Measurements from ENCODE around the gene ATXN7.
A peak's percentile ranks its signal among the peaks of the same experiment; 100 is the strongest.

The ATXN7 gene, protein sequence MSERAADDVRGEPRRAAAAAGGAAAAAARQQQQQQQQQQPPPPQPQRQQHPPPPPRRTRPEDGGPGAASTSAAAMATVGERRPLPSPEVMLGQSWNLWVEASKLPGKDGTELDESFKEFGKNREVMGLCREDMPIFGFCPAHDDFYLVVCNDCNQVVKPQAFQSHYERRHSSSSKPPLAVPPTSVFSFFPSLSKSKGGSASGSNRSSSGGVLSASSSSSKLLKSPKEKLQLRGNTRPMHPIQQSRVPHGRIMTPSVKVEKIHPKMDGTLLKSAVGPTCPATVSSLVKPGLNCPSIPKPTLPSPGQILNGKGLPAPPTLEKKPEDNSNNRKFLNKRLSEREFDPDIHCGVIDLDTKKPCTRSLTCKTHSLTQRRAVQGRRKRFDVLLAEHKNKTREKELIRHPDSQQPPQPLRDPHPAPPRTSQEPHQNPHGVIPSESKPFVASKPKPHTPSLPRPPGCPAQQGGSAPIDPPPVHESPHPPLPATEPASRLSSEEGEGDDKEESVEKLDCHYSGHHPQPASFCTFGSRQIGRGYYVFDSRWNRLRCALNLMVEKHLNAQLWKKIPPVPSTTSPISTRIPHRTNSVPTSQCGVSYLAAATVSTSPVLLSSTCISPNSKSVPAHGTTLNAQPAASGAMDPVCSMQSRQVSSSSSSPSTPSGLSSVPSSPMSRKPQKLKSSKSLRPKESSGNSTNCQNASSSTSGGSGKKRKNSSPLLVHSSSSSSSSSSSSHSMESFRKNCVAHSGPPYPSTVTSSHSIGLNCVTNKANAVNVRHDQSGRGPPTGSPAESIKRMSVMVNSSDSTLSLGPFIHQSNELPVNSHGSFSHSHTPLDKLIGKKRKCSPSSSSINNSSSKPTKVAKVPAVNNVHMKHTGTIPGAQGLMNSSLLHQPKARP

DNA sequence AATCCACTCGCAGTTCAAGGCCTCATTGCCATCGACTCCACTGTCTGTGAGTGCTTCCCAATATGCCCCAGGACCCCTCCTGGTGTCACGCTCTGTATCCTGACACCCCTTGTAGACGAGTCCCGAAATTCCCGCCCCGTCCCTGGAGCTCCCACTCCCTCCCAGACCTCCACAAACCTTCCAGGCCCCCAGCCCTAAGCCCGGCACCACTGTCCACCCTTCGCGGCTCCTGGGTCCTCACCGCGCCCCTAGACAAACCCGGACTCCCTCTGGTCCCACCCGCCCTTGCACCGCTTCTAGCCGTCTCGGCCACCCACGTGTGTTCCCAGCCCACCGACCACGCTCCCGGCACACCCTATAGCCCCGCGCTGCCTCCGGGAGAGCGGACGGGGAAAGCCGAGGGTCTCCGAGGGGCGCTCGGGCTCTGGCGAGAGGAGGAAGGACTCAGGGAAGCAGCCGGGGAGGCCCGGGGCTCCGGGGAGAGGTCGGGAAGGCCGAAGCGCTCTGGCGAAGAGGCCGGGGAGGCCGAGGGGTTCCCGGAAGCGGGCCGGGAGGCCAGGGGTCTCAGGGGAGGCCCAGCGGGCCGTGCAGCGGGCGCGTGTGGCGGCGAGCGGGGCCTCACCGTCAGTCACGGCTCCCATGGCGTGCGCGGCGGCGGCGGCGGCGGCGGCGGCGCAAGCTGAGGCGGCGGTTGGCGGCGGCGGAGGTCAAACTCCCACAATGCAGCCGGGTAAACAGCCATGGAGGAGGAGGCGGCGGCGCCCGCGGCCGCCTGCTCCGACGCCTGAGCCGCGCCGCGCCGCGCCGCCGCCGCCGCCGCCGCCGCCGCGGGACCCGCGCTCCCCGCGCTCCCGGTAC lies at the start of gene ATXN7, which contains the start of gene THOC7:
Gene ATXN7, plus strand, starts transcription at position 718 of the 858 bp plus-strand sequence. CDS start 48,732 bp downstream, outside the sequence.
Gene THOC7, minus strand, starts transcription at position 656 of the 858 bp plus-strand sequence. Its CDS starts 15 bp downstream, at position 641.
- DNase-seq (ENCODE audit: low spot score), result peak; percentile 78

DNA sequence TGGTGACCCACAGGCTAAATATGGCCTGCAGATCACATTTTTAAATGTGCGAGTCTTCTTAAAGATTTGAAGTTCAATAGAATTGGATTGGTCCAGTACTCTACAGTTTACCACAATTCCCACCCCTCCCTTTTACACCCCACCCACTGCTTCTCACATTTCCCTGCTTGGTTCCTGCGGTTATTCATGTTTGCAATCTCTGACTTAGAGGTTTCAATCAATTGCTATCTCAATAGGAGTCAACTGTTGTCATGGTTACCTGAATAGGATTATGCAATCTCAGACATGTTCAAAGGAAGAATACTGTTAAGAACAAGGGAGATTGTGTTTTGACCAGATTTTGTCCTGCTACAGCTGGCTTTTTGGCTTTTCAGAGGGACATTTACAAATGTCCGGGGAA lies 49.4 kb upstream of the ATXN7 start:
- no peak for DNase-seq (ENCODE audit: low spot score)
- FAIRE-seq, result no peak

More for the DNA sequence above, at the start of gene ATXN7, which contains the start of gene THOC7:
- no peak for FAIRE-seq

DNA sequence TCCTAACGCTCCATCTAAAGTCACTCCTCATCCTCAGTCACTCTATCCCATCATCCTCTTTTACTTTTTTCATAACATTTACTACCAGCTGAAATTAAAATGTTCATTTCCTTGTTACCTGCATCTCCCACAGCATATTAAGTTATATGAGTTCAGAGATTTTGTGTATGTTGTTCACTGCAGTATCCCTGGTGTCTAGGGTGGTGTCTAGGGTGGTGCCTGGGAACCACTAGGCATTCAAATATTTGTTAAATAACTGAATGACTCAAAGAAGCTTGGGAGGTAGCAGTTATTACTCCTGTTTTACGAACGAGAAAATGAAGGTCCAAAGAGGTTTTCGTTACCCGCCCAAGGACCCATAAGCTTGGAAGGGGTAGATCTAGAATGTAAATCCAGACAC lies 46.4 kb upstream of the ATXN7 start:
- DNase-seq (ENCODE audit: low spot score) (no peak), FAIRE-seq (no peak)

DNA sequence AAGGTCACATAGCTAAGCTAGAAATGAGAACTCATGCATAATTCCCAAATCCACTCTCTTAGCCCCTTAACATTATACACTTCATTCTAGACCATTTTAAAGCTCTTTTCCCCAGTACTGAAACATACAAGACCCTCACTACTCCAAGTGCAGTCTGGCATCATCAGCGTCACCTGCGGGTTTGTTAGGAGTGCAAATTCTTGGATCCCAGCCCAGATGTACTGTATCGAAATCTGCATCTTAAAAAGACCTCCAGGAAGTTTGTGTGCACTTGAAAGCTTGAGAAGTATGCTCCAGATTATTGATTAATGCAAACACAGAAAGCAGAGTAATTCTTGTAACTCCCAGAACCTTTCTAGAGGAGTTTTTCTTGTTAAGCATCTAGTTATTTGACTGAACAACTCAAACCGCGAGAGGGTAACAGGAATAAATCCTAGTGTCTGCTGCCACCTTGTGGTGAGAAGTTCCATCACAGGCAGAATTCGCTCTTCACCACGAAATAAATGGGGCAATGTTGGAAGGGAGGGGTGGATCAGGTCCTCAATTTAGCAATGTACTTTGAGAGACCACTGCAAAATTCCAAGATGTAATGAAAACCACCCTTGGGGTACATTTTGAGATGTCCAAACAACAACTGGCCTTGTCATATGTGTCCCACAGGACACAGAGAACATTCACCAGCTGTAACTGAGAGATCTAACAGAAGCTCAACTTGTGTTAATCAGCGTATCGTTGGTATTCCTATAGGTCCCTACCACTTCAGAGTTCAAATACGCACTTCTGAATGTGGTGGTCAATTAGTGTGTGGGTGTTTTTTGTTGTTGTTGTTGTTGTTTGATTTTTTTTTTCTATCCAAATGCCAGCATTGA lies 45.2 kb upstream of the ATXN7 start:
- DNase-seq (ENCODE audit: low spot score) (peak; percentile 49), FAIRE-seq (peak; percentile 93)

DNA sequence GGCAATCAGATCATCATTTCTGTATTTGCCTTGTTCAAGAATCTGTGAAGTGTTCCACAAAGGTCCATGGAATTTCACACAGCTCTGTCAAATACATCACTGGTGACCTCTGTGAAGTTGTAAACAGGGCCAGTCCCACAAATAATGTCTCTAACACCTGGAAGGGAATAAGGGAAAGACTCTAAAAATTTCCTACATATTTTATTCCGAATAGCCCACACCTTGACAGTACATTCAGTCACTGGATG lies 44.6 kb upstream of the ATXN7 start, which contains the start of gene C3orf49:
Gene C3orf49, plus strand, starts transcription at position 149 of the 248 bp plus-strand sequence. CDS start 173 bp downstream, outside the sequence.
- FAIRE-seq (no peak), DNase-seq (ENCODE audit: low spot score) (no peak)

DNA sequence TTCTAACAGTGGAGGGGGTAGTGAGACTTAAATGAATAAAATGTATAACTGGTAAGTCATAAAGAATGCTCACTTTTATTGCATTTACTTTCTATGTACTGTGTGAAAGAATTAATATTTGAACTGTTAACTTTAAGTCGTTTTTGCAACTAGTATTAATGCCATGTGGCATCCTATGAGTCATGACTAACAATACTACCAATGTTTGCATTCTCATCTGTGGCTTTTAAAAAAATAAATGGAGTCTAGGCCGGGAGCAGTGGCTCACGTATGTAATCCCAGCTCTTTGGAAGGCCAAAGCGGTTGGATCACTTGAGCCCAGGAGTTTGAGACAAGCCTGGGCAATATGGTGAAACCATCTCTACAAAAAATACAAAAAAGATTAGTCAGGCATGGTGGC lies 39.4 kb upstream of the ATXN7 start:
- no peak for FAIRE-seq
- peak; percentile 21 for DNase-seq (ENCODE audit: low spot score)

DNA sequence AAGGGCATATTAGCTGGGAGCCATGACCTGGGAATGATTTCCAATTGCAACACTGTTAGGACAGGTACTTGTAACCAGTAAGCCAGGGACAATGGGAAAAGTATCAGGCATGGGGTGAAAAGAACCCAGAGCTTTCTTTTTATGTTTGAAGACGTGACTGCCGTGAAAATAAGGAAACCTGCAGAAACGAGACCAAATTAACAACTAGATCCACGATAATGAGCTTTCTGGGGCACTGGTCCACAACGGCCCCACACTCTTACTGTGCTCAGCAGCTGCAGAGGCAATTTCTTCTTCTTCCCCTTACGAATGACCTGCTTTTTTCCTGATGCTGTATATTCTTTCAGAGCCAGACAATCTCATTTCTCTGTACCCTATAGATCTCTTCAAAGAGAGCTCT lies 33.1 kb upstream of the ATXN7 start:
- no peak for DNase-seq (ENCODE audit: low spot score)
- FAIRE-seq, result no peak

DNA sequence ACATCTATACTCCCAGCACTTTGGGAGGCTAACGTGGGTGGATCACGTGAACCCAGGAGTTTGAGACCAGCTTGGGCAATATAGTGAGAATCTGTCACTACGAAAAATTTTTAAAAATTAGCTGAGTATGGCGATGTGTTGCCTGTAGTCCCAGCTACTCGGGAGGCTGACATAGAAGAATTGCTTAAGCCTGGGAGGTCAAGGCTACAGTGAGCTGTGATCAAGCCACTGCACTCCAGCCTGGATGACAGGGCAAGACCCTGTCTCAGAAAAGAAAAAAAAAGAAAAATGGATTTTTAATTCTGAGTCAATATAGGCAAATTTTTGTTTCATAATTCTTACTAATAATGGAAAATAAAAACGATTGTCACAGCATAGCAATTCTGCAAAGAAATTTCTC lies 31.3 kb upstream of the ATXN7 start:
- FAIRE-seq (no peak), DNase-seq (ENCODE audit: low spot score) (no peak)

DNA sequence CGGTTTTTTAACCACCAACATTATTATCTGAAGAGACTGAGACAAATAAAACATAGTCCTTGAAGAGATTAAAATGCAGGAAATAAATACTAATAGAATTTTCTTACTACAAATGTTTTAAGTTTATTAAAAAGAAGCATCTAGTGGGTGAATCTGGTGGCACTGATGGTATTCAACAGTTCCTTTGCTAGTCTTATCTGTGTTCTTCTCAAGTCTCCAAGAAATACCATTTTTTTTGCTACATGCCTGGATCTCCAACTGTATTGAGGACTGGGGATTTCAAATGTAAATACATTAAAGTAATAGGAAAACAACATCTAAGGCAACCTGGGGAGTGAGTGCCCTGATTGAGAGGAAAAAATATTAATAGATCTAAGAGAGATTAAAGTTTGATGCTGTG lies 22.0 kb upstream of the ATXN7 start:
- no peak for FAIRE-seq
- DNase-seq (ENCODE audit: low spot score), result no peak

DNA sequence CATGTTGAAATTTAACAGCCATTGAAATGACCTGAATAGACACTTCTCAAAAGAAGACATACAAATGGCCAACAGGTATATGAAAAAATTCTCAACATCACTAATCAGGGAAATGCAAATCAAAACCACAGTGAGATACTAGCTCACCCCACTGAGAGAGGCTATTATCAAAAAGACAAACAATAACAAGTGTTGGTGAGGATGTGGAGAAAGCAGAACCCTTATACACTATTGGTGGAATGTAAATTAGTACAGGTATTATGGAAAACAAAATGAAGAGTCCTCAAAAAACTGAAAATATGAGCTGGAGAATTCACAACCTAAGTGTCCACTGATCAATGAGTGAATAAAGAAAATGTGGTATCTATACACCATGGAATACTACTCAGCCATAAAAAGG lies 21.5 kb upstream of the ATXN7 start:
- FAIRE-seq, result no peak
- no peak for DNase-seq (ENCODE audit: low spot score)

DNA sequence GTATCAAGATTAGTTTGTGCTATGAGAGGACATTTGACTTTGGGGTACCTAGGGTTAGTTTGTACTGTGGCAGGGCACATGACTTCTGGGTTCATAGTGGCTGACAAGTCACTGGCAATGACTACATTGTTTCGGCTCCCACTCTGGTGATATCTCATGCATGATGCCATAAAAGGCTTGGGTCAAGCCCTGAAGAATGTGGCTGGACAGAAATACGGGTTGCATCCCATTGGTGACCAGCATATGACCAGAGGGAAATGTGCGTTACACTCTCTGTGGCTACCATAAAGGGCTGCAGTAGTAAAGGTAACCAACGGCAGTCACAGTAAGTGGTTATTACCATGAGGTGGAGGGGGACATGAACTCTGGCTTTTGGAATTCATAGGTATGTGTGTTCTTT lies 18.5 kb upstream of the ATXN7 start:
- FAIRE-seq (no peak), DNase-seq (ENCODE audit: low spot score) (no peak)

DNA sequence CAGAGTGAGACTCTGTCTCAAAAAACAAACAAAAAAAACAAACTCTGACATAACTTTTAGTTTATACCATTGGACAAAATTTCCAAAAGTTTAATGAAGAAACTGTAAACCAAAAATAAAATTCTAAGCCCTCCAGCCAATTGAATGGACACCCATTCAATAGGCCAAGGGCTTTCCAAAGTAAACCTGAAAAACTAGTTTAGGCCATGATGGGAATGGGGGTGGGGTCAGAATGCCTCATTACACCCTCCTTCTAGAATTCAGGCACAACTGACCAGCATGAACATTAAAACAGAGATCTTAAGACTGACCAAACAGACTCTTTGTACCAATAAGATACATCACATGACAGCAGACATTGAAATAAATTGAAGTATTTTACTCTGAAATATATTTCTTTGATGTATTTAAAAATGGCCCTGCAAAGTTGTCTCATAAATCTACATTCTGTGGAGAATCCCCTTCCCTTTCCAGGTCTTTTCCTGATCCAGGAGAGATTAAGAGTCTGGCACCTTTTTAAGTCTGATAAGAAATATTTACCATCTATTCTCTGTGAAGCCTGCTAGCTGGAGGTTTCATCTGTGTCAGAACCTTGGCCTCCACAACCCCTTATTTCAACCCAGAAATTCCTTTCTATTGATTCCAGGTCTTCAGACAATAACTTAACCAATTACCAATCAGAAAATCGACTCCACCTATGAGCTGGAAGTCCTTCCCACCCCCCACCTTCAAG lies 15.8 kb upstream of the ATXN7 start:
- DNase-seq (ENCODE audit: low spot score), result no peak
- FAIRE-seq, result no peak

DNA sequence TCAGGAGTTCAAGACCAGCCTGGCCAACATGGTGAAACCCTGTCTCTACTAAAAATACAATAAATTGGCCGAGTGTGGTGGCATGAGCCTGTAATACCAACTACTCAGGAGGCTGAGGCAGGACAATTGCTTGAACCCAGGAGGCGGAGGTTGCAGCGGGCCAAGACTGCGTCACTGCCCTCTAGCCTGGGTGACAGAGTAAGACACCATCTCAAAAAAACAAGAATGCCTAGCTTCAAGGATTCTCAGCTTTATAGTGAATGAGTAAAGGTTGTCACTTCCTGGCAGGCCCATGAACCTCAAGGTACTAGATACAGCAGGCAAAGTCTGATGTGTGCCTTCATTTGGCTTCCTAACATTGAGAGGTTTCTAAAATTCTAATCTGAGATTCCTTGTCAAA lies 14.5 kb upstream of the ATXN7 start:
- FAIRE-seq, result no peak
- DNase-seq (ENCODE audit: low spot score), result no peak

DNA sequence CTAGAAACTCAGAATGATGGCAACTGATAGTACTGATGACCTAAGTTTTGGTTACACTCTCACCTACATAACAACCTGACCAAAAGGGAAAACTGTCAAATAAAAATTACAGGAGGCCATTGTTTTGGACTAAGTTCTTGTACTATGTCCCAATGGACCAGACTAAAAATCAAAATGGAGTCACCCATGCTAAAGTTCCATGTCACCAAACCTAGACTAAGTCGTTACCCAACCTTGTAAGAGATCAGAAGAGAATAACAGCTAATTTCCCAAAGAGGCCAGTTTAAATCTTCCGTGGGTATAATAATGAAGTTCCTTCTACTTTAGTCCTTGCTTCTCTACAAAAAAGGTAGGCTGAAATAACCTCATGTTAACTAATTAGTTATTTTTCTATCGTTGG lies 12.4 kb upstream of the ATXN7 start:
- FAIRE-seq (no peak), DNase-seq (ENCODE audit: low spot score) (no peak)

DNA sequence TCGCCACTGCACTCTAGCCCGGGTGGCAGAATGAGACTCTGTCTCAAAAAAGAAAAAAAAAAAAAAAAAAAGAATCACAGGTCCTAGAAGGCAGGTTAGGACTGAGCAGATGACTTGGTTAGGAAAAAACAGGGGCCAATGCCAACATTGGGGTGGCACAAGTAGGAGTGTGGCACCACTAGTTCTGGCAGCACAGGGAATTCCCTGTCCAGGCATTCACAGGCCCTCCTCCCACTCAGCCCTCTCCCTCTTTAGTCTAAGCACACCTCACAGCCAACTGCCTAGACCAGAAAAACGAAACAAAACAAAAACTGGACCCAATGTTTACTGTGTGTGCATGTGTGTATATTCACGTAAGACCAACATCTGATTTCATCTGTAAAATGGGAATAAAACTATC lies 10.6 kb upstream of the ATXN7 start:
- no peak for FAIRE-seq
- no peak for DNase-seq (ENCODE audit: low spot score)

DNA sequence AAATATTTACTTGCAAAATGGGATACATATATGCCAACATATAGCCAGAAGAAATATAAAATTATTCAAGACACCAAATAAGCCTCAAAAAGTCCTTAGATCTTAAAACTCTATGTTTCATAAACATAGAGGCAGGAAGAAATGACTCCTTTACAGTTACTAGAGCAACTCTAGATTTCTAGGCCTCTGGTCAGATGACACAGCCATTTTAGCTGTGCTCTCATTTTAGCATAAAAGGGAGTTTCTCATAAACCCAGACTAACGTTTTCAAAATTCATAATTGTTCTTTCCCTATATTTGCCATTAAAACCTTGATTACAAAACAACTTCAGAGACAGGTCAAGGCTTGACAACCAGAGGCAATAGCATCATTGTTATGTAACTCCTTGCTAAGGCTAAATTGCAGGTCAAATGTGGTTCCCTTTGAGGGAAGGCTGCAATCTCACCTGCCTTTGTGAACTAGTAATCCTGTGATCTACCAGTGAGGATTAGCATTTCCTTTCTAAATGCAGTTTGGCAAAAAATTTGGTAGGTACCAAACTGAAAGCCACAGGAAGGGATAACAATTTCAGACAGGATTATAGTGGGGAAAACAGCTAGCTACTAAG lies 8.2 kb upstream of the ATXN7 start:
- no peak for DNase-seq (ENCODE audit: low spot score)
- no peak for FAIRE-seq

DNA sequence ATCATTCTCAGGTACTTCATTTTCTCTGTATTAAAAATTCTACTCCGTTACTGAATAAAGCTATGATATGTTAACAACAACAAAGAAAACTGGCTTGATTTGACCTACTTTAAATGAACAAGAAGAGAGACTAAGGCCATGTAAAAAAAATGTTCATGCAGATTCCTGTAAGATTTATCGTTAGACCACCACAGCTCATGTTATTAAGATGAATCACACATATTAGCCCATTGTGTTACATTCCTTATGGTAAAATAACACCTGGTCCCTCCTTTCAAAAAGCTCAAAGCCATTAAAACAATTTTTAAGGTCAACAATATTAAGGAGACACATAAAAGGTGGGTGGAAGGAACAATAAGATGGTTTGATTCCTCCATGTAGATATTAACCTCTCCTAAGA lies 6.4 kb upstream of the ATXN7 start:
- FAIRE-seq, result no peak
- DNase-seq (ENCODE audit: low spot score), result peak; percentile 32

DNA sequence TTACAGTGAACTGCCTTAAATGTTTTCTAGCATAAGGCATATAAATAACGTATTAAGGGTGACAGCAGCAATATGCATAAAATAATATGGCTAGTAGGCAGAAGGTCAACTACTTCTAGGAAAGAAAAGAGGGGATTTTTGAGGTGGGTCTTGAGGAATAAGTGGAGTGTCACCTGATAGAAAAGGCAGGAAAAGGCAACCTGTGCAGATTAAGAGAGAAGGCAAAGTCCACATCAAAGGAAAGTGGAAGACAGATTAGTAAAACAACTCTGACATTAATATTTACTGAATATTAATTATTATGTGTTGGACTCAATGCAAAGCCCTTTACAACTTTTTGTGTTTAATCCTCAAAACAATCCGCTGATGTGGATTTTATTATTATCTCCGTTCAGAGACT lies 2.9 kb upstream of the ATXN7 start:
- FAIRE-seq, result no peak

DNA sequence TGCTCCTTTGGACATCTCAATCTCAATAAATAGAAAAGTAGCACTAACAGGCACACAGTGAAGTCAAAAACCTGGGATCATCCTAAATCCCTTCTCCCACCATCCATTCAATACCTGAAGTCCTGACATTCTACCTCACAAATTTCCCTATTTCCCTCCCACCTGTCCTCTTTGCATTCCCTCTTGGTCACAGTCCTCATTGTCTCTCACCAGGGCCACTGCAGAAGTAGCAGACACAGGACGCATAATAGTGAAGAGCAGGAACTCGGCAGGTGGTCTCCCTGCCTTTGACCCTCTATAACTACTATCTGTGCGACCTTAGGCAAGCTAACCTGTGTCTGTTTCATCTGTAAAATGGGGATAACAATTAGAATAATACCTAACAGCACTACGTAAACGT lies 2.4 kb upstream of the ATXN7 start:
- no peak for DNase-seq (ENCODE audit: low spot score)

More for the DNA sequence above, 2.9 kb upstream of the ATXN7 start:
- no peak for DNase-seq (ENCODE audit: low spot score)

DNA sequence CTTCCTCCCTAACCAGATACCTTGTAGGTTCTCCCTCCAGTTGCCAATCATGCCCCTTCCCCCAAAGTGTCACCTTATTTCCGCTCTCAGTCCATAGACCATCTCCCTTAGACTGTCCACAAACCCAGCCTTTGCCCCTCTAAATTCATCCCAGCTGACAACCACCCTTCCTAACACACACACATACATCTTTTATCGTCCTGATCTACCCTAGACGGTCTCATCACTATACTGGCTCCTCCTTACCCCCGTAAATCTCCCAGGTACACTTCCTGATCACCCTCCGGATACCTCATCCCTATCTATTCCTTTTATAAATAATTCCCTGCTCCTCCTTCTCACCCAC lies 890 bp upstream of the ATXN7 start:
- DNase-seq (ENCODE audit: low spot score) (no peak), FAIRE-seq (no peak)

More for the DNA sequence above, 2.4 kb upstream of the ATXN7 start:
- FAIRE-seq, result no peak

Data from urothelium cell line (cell line).